IPS DF 6.9 (cell line): ENCODE measurements around the gene CDH23.

Source experiments
- DNase-seq: peaks from one replicate; pipeline ENCODE4 v3.0.0-alpha.2; 2013; ENCODE audit warnings: low read depth, low spot score
- H3K27ac ChIP-seq: one replicate; pipeline ENCODE4 v1.5.1; 2013; ENCODE audit warnings: low read length, control low read depth
- H3K27me3 ChIP-seq: 2 replicates; pipeline ENCODE4 v1.6.1; 2013; ENCODE audit warnings: mild to moderate bottlenecking, low read length; ENCODE audit not compliant: control insufficient read depth, insufficient read depth
- H3K36me3 ChIP-seq: 2 replicates; pipeline ENCODE4 v1.6.1; 2013; ENCODE audit warnings: low read length; ENCODE audit not compliant: control insufficient read depth, insufficient read depth
- H3K4me1 ChIP-seq: 2 replicates; pipeline ENCODE4 v1.6.1; 2013; ENCODE audit warnings: low read length; ENCODE audit not compliant: control insufficient read depth, insufficient read depth
- H3K4me3 ChIP-seq: 2 replicates; pipeline ENCODE4 v1.5.1; 2013; ENCODE audit warnings: mild to moderate bottlenecking, low read length
- H3K9me3 ChIP-seq: 2 replicates; pipeline ENCODE4 v1.6.1; 2013; ENCODE audit warnings: low read length, inconsistent platforms; ENCODE audit not compliant: control insufficient read depth, insufficient read depth
- WGBS: extraction: QIAGEN DNeasy Blood & Tissue Kit; methylation state at CpG from one replicate; pipeline ENCODE4 v1.1.7; 2013; ENCODE audit warnings: mixed read lengths, missing lambda C conversion rate; ENCODE audit not compliant: insufficient read length, insufficient coverage; 5-methylcytosine and 5-hydroxymethylcytosine counted together

Gene CDH23

GRCh38 chr10:71833451-71834342 is 437.0 kb downstream of the CDH23 start:
- Histone ChIP-seq H3K4me1 (peaks cover 7% of the 10 kb centered on the region; the same call in 1 of the 2 replicates), H3K27ac (no peak overlapping the region), H3K9me3 (no peaks in the 10 kb centered on the region), H3K36me3 (peaks cover 19% of the 10 kb centered on the region; the same call in 1 of the 2 replicates), H3K4me3 (no peak overlapping the region), H3K27me3 (no peaks in the 10 kb centered on the region)
- no peak for DNase-seq
- no CpG with 5 or more reads among the region's 8 CpGs for WGBS

GRCh38 chr10:71834343-71834674 is 437.6 kb downstream of the CDH23 start:
- Histone ChIP-seq H3K9me3 (no peaks in the 10 kb centered on the region), H3K4me1 (peaks cover 7% of the 10 kb centered on the region; the same call in 1 of the 2 replicates), H3K27ac (no peak overlapping the region), H3K4me3 (no peak overlapping the region), H3K36me3 (peaks cover 15% of the 10 kb centered on the region; the same call in 1 of the 2 replicates), H3K27me3 (no peaks in the 10 kb centered on the region)
- no CpG with 5 or more reads among the region's 14 CpGs for WGBS
- DNase-seq: no peak

- Histone ChIP-seq H3K27me3 (no peaks in the 10 kb centered on the region), H3K9me3 (no peaks in the 10 kb centered on the region), H3K4me3 (no peak overlapping the region), H3K36me3 (peaks cover 7% of the 10 kb centered on the region; the same call in 1 of the 2 replicates), H3K27ac (no peak overlapping the region), H3K4me1 (peaks cover 8% of the 10 kb centered on the region)
- WGBS: no CpG with 5 or more reads among the region's 11 CpGs
- DNase-seq: no peak
Measured at GRCh38 chr10:71835671-71836595, 439.2 kb downstream of the CDH23 start.

- Histone ChIP-seq H3K27ac (no peak overlapping the region), H3K27me3 (no peaks in the 10 kb centered on the region), H3K9me3 (no peaks in the 10 kb centered on the region), H3K4me3 (no peak overlapping the region), H3K4me1 (peaks cover 9% of the 10 kb centered on the region), H3K36me3 (0 out of 2 replicates have a peak, but pooled peaks cover 5% of the 10 kb centered on the region)
- DNase-seq: no peak
- WGBS: no CpG with 5 or more reads among the region's 4 CpGs
Measured at GRCh38 chr10:71836596-71836974, 439.9 kb downstream of the CDH23 start.

- H3K36me3 ChIP-seq: 0 out of 2 replicates have a peak, but pooled peaks cover 5% of the 10 kb centered on the region
- no peaks in the 10 kb centered on the region for H3K27me3 ChIP-seq
- no CpG with 5 or more reads among the region's 17 CpGs for WGBS
- H3K4me3 ChIP-seq: no peak overlapping the region
- no peak overlapping the region for H3K27ac ChIP-seq
- peaks cover 9% of the 10 kb centered on the region for H3K4me1 ChIP-seq
- no peak for DNase-seq
- H3K9me3 ChIP-seq: no peaks in the 10 kb centered on the region
Measured at GRCh38 chr10:71837098-71837827, 440.5 kb downstream of the CDH23 start.

- 0 out of 2 replicates have a peak, but pooled peaks cover 5% of the 10 kb centered on the region for H3K36me3 ChIP-seq
- peaks cover 9% of the 10 kb centered on the region for H3K4me1 ChIP-seq
Measured at GRCh38 chr10:71838264-71839211, 441.8 kb downstream of the CDH23 start.

GRCh38 chr10:71840177-71840957 is 443.6 kb downstream of the CDH23 start:
- DNase-seq: peak; percentile 80
- no peaks in the 10 kb centered on the region for H3K36me3 ChIP-seq

More at GRCh38 chr10:71838264-71839211, 441.8 kb downstream of the CDH23 start:
- WGBS: 100% methylated on average over 1 of the region's 14 CpGs
- Histone ChIP-seq H3K4me3 (no peak overlapping the region), H3K27me3 (no peaks in the 10 kb centered on the region), H3K9me3 (no peaks in the 10 kb centered on the region), H3K27ac (no peak overlapping the region)
- DNase-seq: no peak

GRCh38 chr10:71840958-71841335 is 444.2 kb downstream of the CDH23 start:
- WGBS: no CpG with 5 or more reads among the region's 4 CpGs
- Histone ChIP-seq H3K9me3 (no peaks in the 10 kb centered on the region), H3K4me3 (no peak overlapping the region), H3K27me3 (no peaks in the 10 kb centered on the region), H3K4me1 (peaks cover 9% of the 10 kb centered on the region), H3K36me3 (no peaks in the 10 kb centered on the region), H3K27ac (no peak overlapping the region)
- DNase-seq: no peak

More at GRCh38 chr10:71840177-71840957, 443.6 kb downstream of the CDH23 start:
- Histone ChIP-seq H3K4me1 (peaks cover 9% of the 10 kb centered on the region), H3K27me3 (no peaks in the 10 kb centered on the region), H3K4me3 (no peak overlapping the region), H3K9me3 (no peaks in the 10 kb centered on the region), H3K27ac (no peak overlapping the region)
- no CpG with 5 or more reads among the region's 6 CpGs for WGBS

GRCh38 chr10:71842422-71842821 is 445.7 kb downstream of the CDH23 start:
- no peaks in the 10 kb centered on the region for H3K9me3 ChIP-seq
- H3K4me3 ChIP-seq: no peak overlapping the region
- 100% methylated on average over 1 of the region's 2 CpGs for WGBS
- H3K27me3 ChIP-seq: no peaks in the 10 kb centered on the region
- no peak overlapping the region for H3K27ac ChIP-seq
- no peaks in the 10 kb centered on the region for H3K36me3 ChIP-seq
- H3K4me1 ChIP-seq: peaks cover 8% of the 10 kb centered on the region
- no peak for DNase-seq
